HepG2 (cell line): ENCODE data around the gene SLIT3. TPM values are rescaled to one million over a fixed set of nuclear protein-coding genes. Genes with fewer than 3 reads are reported as not detected.

Source experiments
- ATAC-seq: fragments of 200-7000 bp; cut with Tn5 transposase; 3 replicates; pipeline ENCODE4 v1.9.1; 2020; ENCODE audit warnings: mild to moderate bottlenecking, moderate library complexity
- BruUV-seq: library from RNA; stranded (reverse); fragments of 400-500 nt; replicated peaks from 2 replicates; lab custom pipeline; 2021; lab: Mats Ljungman, UMichigan
- CTCF ChIA-PET: fragments of 300-600 bp; formaldehyde crosslinking; extraction: SDS; loops from one replicate; lab custom pipeline; 2021; ENCODE audit warnings: low total read pairs, inconsistent platforms, low intra/inter-chr PET ratio; lab: Yijun Ruan, JAX
- POLR2A ChIA-PET: fragments of 350-600 bp; sonication (Branson Sonifier 250); formaldehyde crosslinking; loops from one replicate; lab custom pipeline; 2020; ENCODE audit warnings: antibody characterized with exemption, inconsistent platforms; lab: Yijun Ruan, JAX
- DNase-seq: peaks from one replicate; pipeline ENCODE4 v3.0.0-alpha.2; 2015; ENCODE audit warnings: low spot score
- FAIRE-seq: peaks from 3 replicates; lab custom pipeline; 2011; peaks lifted over from hg19 to GRCh38; lab: Jason Lieb, UNC
- H2AFZ ChIP-seq: one replicate; pipeline ENCODE4 v1.6.1; 2011; ENCODE audit warnings: low read length, inconsistent platforms
- H3K27ac ChIP-seq: fragments of 300-600 bp; 3 replicates; pipeline ENCODE4 v1.8.0; 2011; ENCODE audit warnings: mixed run types, mild to moderate bottlenecking, mixed read lengths, low read length, inconsistent platforms; ENCODE audit not compliant: insufficient read depth; ENCODE audit errors: extremely low read length
- H3K27me3 ChIP-seq, 2 experiments: fragments of 200-600 bp in 1 of 2; 2 replicates in 1 of 2; 3 replicates in 1 of 2; pipeline versions ENCODE4 v1.6.0 to v1.8.0; 2011; ENCODE audit warnings: low read length in 2 of 2, mild to moderate bottlenecking in 2 of 2, moderate library complexity in 2 of 2, inconsistent platforms in 1 of 2; ENCODE audit not compliant: insufficient read depth in 2 of 2, control insufficient read depth in 1 of 2
- H3K36me3 ChIP-seq, 2 experiments: fragments of 200-600 bp in 1 of 2; replicated peaks in 1 of 2; 2 replicates in 1 of 2; 3 replicates in 1 of 2; pipeline versions ENCODE4 v1.5.1 to v1.8.0; 2011; ENCODE audit warnings: low read length in 2 of 2, inconsistent platforms in 1 of 2; ENCODE audit not compliant: insufficient read depth in 2 of 2, control insufficient read depth in 1 of 2
- H3K4me1 ChIP-seq: 2 replicates; pipeline ENCODE4 v1.5.1; 2012; ENCODE audit warnings: low read length, inconsistent platforms; ENCODE audit not compliant: insufficient read depth
- H3K4me2 ChIP-seq: 2 replicates; pipeline ENCODE4 v1.6.0; 2011; ENCODE audit warnings: low read depth, low read length, inconsistent platforms
- H3K4me3 ChIP-seq, 3 experiments: fragments of 200-600 bp in 1 of 3; sonication (generic), shearing (Covaris generic) in 1 of 3; replicated peaks in 1 of 3; 2 replicates each; pipeline ENCODE4 v1.5.1; 2011 to 2016; ENCODE audit warnings: low read length in 3 of 3, inconsistent platforms in 2 of 3, low read depth in 2 of 3, mild to moderate bottlenecking in 2 of 3, control low read depth in 1 of 3, mixed read lengths in 1 of 3; ENCODE audit not compliant: insufficient read depth in 1 of 3
- H3K79me2 ChIP-seq: one replicate; pipeline ENCODE4 v1.6.1; 2011; ENCODE audit warnings: low read length, inconsistent platforms; ENCODE audit not compliant: insufficient read depth
- H3K9ac ChIP-seq: 2 replicates; pipeline ENCODE4 v1.6.0; 2011; ENCODE audit warnings: mild to moderate bottlenecking, low read depth, low read length, inconsistent platforms; ENCODE audit not compliant: insufficient read depth
- H3K9me3 ChIP-seq: 2 replicates; pipeline ENCODE4 v1.5.1; 2012; ENCODE audit warnings: mild to moderate bottlenecking, low read length
- H4K20me1 ChIP-seq: 2 replicates; pipeline ENCODE4 v1.6.0; 2011; ENCODE audit warnings: inconsistent platforms, mild to moderate bottlenecking, low read length, moderate library complexity; ENCODE audit not compliant: insufficient read depth
- AGO2 ChIP-seq: fragments of 200-400 bp; formaldehyde crosslinking; optimal IDR thresholded peaks from 2 replicates; pipeline ENCODE3; 2017; ENCODE audit warnings: mild to moderate bottlenecking, low read depth, low read length, moderate library complexity
- ARID2 ChIP-seq: sonication (generic); formaldehyde crosslinking; IDR thresholded peaks from 2 replicates; pipeline ENCODE4 v1.8.1; 2022; ENCODE audit warnings: mild to moderate bottlenecking, missing genetic modification reagents, borderline replicate concordance
- BCL3 ChIP-seq: sonication (generic); formaldehyde crosslinking; IDR thresholded peaks from 2 replicates; pipeline ENCODE4 v1.5.1; 2020; ENCODE audit warnings: mild to moderate bottlenecking, missing genetic modification reagents, moderate library complexity
- CC2D1A ChIP-seq: sonication (generic); formaldehyde crosslinking; IDR thresholded peaks from 2 replicates; pipeline ENCODE4 v1.8.1; 2023; ENCODE audit warnings: mild to moderate bottlenecking, missing genetic modification reagents
- HMGXB3 ChIP-seq: sonication (generic); formaldehyde crosslinking; IDR thresholded peaks from 2 replicates; pipeline ENCODE4 v1.4.0; 2020; ENCODE audit warnings: missing genetic modification reagents, borderline replicate concordance
- IKZF4 ChIP-seq: sonication (generic); formaldehyde crosslinking; IDR thresholded peaks from 2 replicates; pipeline ENCODE4 v1.5.1; 2020; ENCODE audit warnings: borderline replicate concordance, mild to moderate bottlenecking, low read depth, missing genetic modification reagents; ENCODE audit errors: not compliant biosample characterization
- KDM4B ChIP-seq: sonication (generic); formaldehyde crosslinking; IDR thresholded peaks from 2 replicates; pipeline ENCODE4 v1.4.0; 2020; ENCODE audit warnings: missing genetic modification reagents
- ZBTB42 ChIP-seq: sonication (generic); formaldehyde crosslinking; IDR thresholded peaks from 2 replicates; pipeline ENCODE4 v1.5.0; 2020; ENCODE audit warnings: mild to moderate bottlenecking, missing genetic modification reagents
- ZKSCAN1 ChIP-seq: fragments of 150-350 bp; IDR thresholded peaks from 2 replicates; pipeline ENCODE4 v1.6.1; 2014; ENCODE audit warnings: low read length
- ZNF230 ChIP-seq: sonication (generic); formaldehyde crosslinking; IDR thresholded peaks from 2 replicates; pipeline ENCODE4 v1.4.0; 2020; ENCODE audit warnings: mild to moderate bottlenecking, missing genetic modification reagents
- ZNF282 ChIP-seq: fragments of 450-650 bp; IDR thresholded peaks from 2 replicates; pipeline ENCODE4 v1.6.1; 2018; ENCODE audit not compliant: partially characterized antibody
- ZNF33A ChIP-seq: sonication (generic); formaldehyde crosslinking; IDR thresholded peaks from 2 replicates; pipeline ENCODE4 v1.5.1; 2020; ENCODE audit warnings: missing genetic modification reagents, mild to moderate bottlenecking, moderate library complexity, borderline replicate concordance
- ZNF784 ChIP-seq: sonication (generic); formaldehyde crosslinking; IDR thresholded peaks from 2 replicates; pipeline ENCODE4 v1.5.1; 2020; ENCODE audit warnings: missing genetic modification reagents, mild to moderate bottlenecking, borderline replicate concordance
- WGBS: methylation state at CpG from one replicate; pipeline ENCODE4 v1.1.6; 2017; ENCODE audit warnings: low lambda C conversion rate; 5-methylcytosine and 5-hydroxymethylcytosine counted together
- in situ Hi-C: cut with HindIII; loops from 2 replicates; pipeline ENCODE4 v1.10.0; 2017; ENCODE audit warnings: low pct_unique_long_range_greater_than_20kb; ENCODE audit not compliant: extremely low pct_ligation_motif_present
- intact Hi-C: fragments of 100-400 bp; cut with micrococcal nuclease; formaldehyde crosslinking; loops from one replicate; pipeline ENCODE4 v1.10.0; 2022; ENCODE audit not compliant: unreplicated experiment
- polyA plus RNA-seq, 8 experiments: library from polyadenylated mRNA; depleted of rRNA in 3 of 8; stranded (reverse) in 7 of 8; unstranded in 1 of 8; fragments of >200 nt; fragmentation: Illumina TruSeq in 4 of 8; extraction: Trizol in 4 of 8; gene quantifications; 2 replicates each; pipeline versions ENCODE4 v1.2.1 to v1.2.3, GENCODE V29; 2011 to 2016; ENCODE audit warnings: low read depth in 4 of 8, missing spikeins in 1 of 8, mixed read lengths in 1 of 8; ENCODE audit not compliant: insufficient read depth in 1 of 8
- total RNA-seq, 5 experiments: library from RNA; depleted of rRNA; stranded (reverse); fragments of >200 nt; fragmentation: Illumina TruSeq; extraction: Trizol; gene quantifications; 2 replicates each; pipeline ENCODE4 v1.2.3, GENCODE V29; 2016; ENCODE audit warnings: low read depth in 1 of 5
- TF ChIP-seq, protein P1 (sequence below): sonication (generic); formaldehyde crosslinking; IDR thresholded peaks from 2 replicates; pipeline ENCODE4 v1.8.0; 2022; ENCODE audit warnings: mild to moderate bottlenecking, missing genetic modification reagents, moderate library complexity
- TF ChIP-seq, protein P2 (sequence below): sonication (generic); formaldehyde crosslinking; IDR thresholded peaks from 2 replicates; pipeline ENCODE4 v1.5.0; 2020; ENCODE audit warnings: mild to moderate bottlenecking, missing genetic modification reagents, moderate library complexity

Gene SLIT3
- total and polyA plus RNA-seq, 2 of the 13 experiments (the other 11 are each of a cell fraction or from before 2014, with no cell fraction given): not detected

GRCh38 chr5:169190849-169191248, 110.1 kb downstream of the SLIT3 start:
- no peak for DNase-seq
- in situ Hi-C loops: no loop called here
- TF ChIP-seq ARID2 (CRISPR knock-in tag) (no peak), BCL3 (no peak), ZBTB42 (CRISPR knock-in tag) (no peak), HMGXB3 (CRISPR knock-in tag) (no peak), IKZF4 (no peak), ZNF33A (CRISPR knock-in tag) (no peak), ZNF784 (CRISPR knock-in tag) (no peak), CC2D1A (CRISPR knock-in tag) (no peak), ZNF282 (no peak), AGO2 (no peak), ZKSCAN1 (no peak), ZNF230 (CRISPR knock-in tag) (no peak), KDM4B (CRISPR knock-in tag) (no peak)
- TF ChIP-seq, protein P1, sequence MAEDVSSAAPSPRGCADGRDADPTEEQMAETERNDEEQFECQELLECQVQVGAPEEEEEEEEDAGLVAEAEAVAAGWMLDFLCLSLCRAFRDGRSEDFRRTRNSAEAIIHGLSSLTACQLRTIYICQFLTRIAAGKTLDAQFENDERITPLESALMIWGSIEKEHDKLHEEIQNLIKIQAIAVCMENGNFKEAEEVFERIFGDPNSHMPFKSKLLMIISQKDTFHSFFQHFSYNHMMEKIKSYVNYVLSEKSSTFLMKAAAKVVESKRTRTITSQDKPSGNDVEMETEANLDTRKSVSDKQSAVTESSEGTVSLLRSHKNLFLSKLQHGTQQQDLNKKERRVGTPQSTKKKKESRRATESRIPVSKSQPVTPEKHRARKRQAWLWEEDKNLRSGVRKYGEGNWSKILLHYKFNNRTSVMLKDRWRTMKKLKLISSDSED (CRISPR knock-in tag): no peak
- TF ChIP-seq, protein P2, sequence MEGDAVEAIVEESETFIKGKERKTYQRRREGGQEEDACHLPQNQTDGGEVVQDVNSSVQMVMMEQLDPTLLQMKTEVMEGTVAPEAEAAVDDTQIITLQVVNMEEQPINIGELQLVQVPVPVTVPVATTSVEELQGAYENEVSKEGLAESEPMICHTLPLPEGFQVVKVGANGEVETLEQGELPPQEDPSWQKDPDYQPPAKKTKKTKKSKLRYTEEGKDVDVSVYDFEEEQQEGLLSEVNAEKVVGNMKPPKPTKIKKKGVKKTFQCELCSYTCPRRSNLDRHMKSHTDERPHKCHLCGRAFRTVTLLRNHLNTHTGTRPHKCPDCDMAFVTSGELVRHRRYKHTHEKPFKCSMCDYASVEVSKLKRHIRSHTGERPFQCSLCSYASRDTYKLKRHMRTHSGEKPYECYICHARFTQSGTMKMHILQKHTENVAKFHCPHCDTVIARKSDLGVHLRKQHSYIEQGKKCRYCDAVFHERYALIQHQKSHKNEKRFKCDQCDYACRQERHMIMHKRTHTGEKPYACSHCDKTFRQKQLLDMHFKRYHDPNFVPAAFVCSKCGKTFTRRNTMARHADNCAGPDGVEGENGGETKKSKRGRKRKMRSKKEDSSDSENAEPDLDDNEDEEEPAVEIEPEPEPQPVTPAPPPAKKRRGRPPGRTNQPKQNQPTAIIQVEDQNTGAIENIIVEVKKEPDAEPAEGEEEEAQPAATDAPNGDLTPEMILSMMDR (CRISPR knock-in tag): no peak

More at GRCh38 chr5:169190849-169191248, 110.1 kb downstream of the SLIT3 start:
- Histone ChIP-seq H3K36me3 (no peaks in the 10 kb centered on the region), H3K27me3 (no peaks in the 10 kb centered on the region), H3K79me2 (no peaks in the 10 kb centered on the region), H4K20me1 (no peaks in the 10 kb centered on the region), H3K27ac (no peak overlapping the region), H3K4me2 (no peak overlapping the region), H2AFZ (no peak overlapping the region), H3K9me3 (no peaks in the 10 kb centered on the region), H3K4me1 (no peaks in the 10 kb centered on the region), H3K4me3 (no peak overlapping the region), H3K9ac (no peak overlapping the region)
- 56% methylated on average over 1 of the region's 1 CpG for WGBS
- no peak for FAIRE-seq
- POLR2A ChIA-PET: no interaction called here
- no peak for ATAC-seq
- no TSS peak for BruUV-seq
- intact Hi-C loops: no loop called here
- CTCF ChIA-PET: no interaction called here
